ENCODE results near the gene RAB11FIP3. TPM values are rescaled to one million over a fixed set of nuclear protein-coding genes. Genes with fewer than 3 reads are reported as not detected.
"Not testable (repeated sequence)": the region's sequence is repeated elsewhere in the genome, so short reads cannot be mapped to it uniquely, and the experiment has no call there.

RAB11FIP3 gene
- total RNA-seq, 1 donor from 2014 or later = 27.7 TPM

GRCh38 chr16:492211-492875 is 66.9 kb downstream of the RAB11FIP3 start:
- DNase-seq (ENCODE audit: low read depth, low spot score) = no peak

DNA sequence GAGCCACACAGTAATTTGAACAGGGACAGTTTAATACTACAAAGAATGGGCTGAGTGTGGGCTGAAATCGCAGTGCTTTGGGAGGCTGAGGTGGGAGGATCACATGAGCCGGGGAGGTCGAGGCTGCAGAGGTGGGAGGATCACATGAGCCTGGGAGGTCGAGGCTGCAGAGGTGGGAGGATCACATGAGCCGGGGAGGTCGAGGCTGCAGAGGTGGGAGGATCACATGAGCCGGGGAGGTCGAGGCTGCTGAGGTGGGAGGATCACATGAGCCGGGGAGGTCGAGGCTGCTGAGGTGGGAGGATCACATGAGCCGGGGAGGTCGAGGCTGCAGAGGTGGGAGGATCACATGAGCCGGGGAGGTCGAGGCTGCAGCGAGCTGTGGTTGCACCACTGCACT is 69.2 kb downstream of the RAB11FIP3 start:
- DNase-seq (ENCODE audit: low read depth, low spot score) = not testable (repeated sequence)

DNA sequence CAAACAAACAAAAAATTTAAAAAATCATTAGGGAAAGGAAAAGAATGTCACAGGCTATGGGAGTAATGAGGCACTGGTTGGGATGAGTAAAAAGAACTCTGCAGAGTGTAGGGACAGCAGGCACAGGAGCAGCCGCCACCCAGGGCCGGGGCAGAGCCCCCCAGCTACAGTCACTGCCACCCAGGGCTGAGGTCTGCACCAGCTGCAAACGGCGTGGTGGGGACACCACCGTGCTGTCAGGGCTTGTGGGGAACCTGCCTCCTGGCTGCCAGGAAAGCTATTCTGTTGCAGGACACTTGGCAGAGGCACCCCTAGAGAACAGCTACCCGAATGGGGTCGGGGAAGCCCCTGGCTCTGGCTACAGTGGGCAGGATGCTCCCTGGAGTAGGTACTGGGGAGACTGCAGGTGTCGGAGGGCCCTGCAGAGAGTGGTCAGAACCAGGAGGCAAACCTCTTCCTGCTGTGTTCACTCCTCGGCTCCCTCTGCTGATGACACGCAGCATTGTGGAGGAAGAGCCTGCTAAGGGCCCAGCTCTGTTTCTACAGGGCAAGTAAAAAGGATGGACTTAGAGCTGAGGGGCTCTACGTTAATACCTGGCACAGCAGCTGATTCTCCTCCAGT is 69.8 kb downstream of the RAB11FIP3 start:
- no peak for DNase-seq (ENCODE audit: low read depth, low spot score)

DNA sequence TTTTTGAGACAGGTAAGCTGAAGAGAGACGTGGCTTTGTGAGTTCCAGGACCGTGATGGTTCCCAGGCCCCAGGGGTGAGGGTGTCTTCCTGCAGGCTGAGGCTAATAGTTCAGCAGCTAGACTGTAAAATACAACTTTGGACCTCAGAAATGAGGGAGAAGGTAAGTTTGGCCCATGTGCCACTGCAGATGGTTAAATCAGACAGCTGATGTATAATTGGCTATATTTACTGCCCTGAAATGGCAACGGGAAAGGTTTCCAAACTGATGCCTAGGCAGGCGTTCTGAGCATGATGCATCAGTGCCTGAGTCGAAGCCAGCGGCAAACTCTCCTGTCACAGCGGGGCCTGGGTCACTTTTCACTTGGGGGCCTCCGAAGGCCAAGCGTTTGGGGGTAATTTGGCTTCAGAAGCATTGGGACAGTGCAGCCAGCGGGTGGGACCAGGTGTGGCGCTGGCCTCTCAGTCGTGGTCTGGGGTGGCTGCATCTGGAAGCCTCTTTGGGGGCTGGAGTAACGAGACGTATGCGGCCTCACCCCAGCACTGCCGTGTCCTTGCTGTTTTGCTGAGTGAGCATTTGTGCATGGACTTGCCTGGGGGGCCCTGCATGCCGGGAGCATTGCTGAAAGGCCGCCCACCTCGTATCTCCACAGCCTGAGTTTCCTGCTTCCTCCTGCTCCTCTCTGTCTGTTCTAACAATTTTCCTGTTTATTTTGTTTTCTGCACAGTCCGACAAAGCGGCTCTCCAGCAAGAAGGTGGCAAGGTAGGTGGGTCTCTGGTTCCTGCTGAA is 70.8 kb downstream of the RAB11FIP3 start:
- no peak for DNase-seq (ENCODE audit: low read depth, low spot score)

DNA sequence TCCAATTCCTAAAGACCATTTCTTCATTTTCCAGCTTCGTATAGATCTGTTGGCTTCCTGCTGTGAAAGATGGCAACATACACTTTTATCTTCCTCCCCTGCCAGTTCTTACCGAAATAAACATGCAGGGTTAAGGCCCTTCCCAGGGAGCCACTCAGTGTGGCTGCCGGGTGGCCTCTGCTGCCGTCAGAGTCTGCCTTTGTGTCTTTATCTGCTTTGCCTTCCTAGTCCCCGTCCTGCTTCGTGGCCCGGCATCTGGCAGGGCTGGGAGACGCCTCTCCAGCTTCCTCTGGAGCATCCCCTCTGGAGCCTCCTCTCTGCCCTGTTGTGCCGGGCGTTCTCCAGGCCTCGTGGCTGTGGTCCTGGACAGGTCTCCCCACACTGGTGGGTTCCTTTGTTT is 71.8 kb downstream of the RAB11FIP3 start:
- no peak for DNase-seq (ENCODE audit: low read depth, low spot score)

DNA sequence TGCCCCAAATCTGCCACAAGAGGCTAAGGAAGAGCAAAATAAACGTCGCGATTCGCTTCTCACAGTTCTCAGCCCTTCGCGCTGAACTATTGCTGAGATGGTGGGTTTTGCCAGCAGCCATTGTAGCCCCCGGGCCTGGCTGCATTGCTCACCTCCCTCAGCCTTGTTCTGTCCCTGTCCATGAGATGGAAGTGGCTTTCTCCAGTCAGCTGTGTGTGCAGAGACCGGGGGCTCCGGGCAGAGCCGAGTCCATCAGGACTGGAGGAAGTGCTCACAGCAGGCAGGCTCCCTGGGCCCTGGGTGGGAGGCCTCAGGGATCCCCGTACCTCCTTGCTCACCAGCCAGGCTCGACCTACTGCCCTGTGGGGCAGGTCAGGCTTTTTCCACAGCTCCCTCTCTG is 74.5 kb downstream of the RAB11FIP3 start:
- DNase-seq (ENCODE audit: low read depth, low spot score) = no peak

DNA sequence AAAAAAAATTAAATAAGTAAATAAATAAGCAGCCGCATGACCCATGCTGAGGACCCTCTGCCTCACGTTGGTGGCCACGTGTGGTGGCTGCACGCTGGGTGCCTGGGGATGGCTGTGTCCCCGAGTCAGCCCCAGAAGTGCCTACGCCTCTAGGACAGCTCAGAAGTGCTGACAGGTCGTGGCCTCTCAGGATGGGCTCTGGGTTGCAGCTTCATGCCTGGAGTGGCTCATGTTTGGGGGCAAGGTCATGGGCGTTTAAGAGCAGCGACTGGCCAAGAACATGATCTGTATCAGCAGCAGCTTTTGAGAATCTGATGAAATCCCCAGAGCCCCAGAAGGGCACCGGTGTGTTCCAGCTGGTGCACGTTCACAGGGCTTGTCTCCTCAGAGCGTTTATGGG is 75.3 kb downstream of the RAB11FIP3 start:
- DNase-seq (ENCODE audit: low read depth, low spot score) = no peak

- DNase-seq (ENCODE audit: low read depth, low spot score) = no peak
Measured at GRCh38 chr16:502179-502943, 76.9 kb downstream of the RAB11FIP3 start.

DNA sequence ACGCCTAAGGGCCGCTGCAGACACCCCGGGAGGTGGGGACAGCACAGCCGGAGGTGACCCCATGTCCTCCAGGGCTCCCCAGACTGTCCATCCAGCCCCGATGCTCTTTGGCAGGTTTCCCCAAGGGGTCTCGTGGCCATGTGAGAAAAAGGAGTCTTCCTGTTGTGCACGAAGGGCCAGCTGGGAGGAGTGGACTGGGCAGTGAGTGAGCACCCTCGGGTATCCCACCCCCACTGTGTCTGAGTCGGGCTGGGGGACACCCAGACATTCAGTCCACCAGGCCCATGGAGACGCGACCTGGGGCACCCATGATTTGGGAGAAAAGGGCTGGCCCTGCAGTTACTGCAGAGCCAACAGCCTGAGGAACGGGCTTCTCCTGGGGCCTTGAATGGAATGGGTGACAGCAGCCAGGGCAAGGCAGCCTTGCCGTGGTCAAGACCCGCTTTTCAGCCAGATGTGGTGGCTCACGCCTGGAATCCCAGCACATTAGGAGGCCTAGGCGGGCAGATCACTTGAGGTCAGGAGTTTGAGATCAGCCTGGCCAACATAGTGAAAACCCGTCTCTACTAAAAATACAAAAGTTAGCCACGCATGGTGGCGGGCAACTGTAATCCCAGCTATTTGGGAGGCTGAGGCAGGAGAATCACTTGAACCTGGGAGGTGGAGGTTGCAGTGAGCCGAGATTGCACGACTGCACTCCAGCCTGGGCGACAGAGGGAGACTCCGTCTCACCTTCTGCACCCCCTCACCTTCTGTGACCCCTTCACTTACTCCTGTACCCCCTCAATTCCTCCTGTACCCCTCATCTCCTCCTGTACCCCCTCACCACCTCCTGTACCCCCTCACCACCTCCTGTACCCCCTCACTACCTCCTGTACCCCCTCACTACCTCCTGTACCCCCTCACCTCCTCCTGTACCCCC is 78.0 kb downstream of the RAB11FIP3 start:
- no peak for DNase-seq (ENCODE audit: low read depth, low spot score)

DNA sequence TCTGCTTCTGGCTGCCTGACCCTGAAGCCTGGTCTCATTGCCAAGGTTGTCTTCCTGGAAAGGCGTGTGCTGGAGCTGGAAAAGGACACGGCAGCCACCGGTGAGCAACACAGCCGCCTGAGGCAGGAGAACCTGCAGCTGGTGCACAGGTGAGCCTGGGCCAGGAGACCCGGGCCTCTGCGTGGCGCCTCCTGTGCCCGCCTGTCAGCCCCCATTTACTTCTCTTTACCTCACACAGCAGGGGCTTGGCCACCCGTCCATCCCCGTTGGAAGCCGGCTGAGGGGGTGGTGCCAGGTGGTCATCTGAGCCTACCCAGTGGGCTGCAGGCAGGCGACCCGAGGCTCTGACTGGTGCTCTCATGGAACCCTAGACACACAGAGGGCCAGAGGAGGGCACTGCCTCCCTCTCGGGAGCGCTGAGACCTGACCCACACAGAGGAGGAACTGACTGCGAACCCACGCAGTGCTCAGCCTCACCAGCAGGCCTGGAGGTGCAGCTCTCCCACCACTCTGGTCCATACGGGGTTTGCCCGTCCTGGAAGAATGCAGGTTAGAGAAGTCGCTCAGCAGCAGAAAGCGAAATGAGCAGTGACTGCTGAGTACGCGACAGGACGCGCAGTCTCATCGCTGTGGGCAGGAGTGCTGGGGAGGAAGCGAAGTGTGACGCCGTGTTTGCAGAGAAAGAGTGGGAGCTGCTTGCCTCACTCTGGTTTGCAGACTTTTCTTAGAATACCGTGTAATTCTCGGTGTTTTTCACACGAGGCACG is 80.2 kb downstream of the RAB11FIP3 start:
- no peak for DNase-seq (ENCODE audit: low read depth, low spot score)

DNA sequence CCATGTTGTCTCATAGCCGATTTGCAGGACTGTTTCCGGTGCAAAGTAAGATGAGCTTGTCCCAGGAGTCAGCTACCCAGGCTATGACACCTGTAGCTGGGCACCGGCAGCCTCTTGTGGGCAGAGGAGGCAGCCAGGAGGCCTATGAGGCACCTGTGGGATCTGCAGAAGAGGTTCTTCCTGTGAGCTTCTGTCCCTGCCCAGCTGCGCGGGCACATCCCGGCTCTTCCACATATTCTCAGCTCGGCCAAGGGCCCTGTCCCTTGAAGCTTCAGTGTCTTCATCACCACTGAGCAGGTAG is 80.7 kb downstream of the RAB11FIP3 start:
- DNase-seq (ENCODE audit: low read depth, low spot score) = no peak

DNA sequence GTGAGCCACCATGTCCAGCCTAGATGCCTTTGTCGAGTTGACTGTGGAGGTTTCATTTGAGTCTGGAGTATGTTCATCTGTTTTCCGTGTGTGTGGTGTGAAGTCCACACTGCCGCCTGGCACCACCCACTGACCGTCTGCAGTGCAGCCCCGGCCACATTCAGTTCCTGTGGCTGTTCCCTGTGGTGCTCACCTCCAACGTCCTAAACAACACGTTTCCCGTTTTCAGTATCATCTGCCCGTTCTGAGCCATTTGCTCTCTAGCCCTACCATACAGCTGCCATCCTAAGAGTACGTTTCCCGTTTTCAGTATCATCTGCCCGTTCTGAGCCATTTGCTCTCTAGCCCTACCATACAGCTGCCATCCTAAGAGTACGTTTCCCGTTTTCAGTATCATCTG is 82.1 kb downstream of the RAB11FIP3 start:
- not testable (repeated sequence) for DNase-seq (ENCODE audit: low read depth, low spot score)

GRCh38 chr16:507996-508395 is 82.5 kb downstream of the RAB11FIP3 start:
- no peak for DNase-seq (ENCODE audit: low read depth, low spot score)

- no peak for DNase-seq (ENCODE audit: low read depth, low spot score)
Measured at GRCh38 chr16:508884-509736, 83.7 kb downstream of the RAB11FIP3 start.

- DNase-seq (ENCODE audit: low read depth, low spot score) = no peak
Measured at GRCh38 chr16:510066-510825, 84.8 kb downstream of the RAB11FIP3 start.

DNA sequence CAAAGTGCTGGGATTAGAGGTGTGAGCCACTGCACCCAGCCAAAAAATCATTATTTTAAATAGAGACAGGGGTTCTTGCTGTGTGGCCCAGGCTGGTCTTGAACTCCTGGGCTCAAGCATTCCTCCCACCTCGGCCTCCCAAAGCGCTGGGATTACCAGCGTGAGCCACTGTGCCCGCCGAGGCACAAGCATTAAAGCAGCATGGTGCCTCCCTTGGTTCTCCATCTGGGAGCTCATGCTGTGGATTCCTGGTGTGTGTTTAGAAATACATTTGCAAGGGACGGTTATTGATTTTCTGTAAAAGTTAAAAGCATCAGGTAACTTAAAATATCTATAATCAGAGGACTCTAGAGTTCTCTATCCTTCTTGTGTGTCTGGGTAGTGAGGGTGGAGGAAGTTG is 87.4 kb downstream of the RAB11FIP3 start:
- DNase-seq (ENCODE audit: low read depth, low spot score) = no peak

DNA sequence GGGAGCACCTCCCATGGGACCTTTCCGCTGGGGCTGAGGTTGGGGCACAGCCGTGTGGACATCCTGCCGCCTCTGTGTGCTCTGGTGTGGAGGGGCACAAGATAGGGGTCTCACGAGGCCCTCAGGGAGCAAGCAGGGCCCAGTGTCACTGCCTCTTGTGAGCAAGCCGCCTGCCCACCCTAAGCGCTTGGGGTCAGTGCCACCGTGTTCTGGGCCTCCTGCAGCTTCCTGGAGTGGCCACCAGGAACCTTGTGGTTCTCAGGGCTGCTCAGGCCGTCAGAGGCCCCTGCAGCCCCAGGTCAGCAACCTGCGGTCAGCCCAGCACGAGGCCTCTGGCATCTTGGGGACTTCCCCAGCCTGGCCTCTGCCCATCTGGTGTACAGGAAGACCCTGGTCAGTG is 88.5 kb downstream of the RAB11FIP3 start:
- no peak for DNase-seq (ENCODE audit: low read depth, low spot score)

- no peak for DNase-seq (ENCODE audit: low read depth, low spot score)
Measured at GRCh38 chr16:515175-515938, 89.9 kb downstream of the RAB11FIP3 start.

All from pulmonary artery endothelial cell (primary cell).